Activated CD8-positive, alpha-beta T cell treated with anti-CD3 and anti-CD28 coated beads for 36 hours (primary cell): ENCODE measurements around the gene HSF4. TPM values are rescaled to one million over a fixed set of nuclear protein-coding genes. Genes with fewer than 3 reads are reported as not detected.

Experiments
- ATAC-seq: fragments of 200-7000 bp; cut with Tn5 transposase; one replicate; pipeline ENCODE4 v1.10.0; 2021; ENCODE audit warnings: mild to moderate bottlenecking, moderate library complexity
- CTCF ChIA-PET: fragments of 350-600 bp; sonication (Branson Sonifier 250); formaldehyde crosslinking; loops from one replicate; lab custom pipeline; 2021; ENCODE audit warnings: antibody characterized with exemption; lab: Charles Lee
- POLR2A ChIA-PET: fragments of 350-600 bp; sonication (Branson Sonifier 250); formaldehyde crosslinking; loops from one replicate; lab custom pipeline; 2021; ENCODE audit warnings: antibody characterized with exemption; lab: Charles Lee
- DNase-seq: peaks from one replicate; pipeline ENCODE4 v3.0.0-alpha.2; 2020
- H3K27ac Mint-ChIP-seq: one replicate; pipeline ENCODE4 v1.8.0; 2021; ENCODE audit warnings: mild to moderate bottlenecking, mixed read lengths
- H3K27me3 Mint-ChIP-seq: one replicate; pipeline ENCODE4 v1.8.0; 2021; ENCODE audit warnings: mixed read lengths
- H3K36me3 Mint-ChIP-seq: one replicate; pipeline ENCODE4 v1.8.0; 2021; ENCODE audit warnings: low read depth, mixed read lengths
- H3K4me1 Mint-ChIP-seq: one replicate; pipeline ENCODE4 v1.8.0; 2021; ENCODE audit warnings: low read depth, mixed read lengths
- H3K4me3 Mint-ChIP-seq: one replicate; pipeline ENCODE4 v1.8.0; 2021; ENCODE audit warnings: mild to moderate bottlenecking, moderate library complexity, mixed read lengths
- H3K9me3 Mint-ChIP-seq: one replicate; pipeline ENCODE4 v1.8.0; 2021; ENCODE audit warnings: mixed read lengths
- CTCF ChIP-seq: fragments of 200-600 bp; IDR thresholded peaks from one replicate; pipeline ENCODE4 v1.8.0; 2022; ENCODE audit warnings: antibody characterized with exemption, mild to moderate bottlenecking
- intact Hi-C: fragments of 100-400 bp; cut with micrococcal nuclease; formaldehyde crosslinking; loops from one replicate; pipeline ENCODE4 v1.10.0; 2022
- total RNA-seq, 2 experiments: library from RNA; stranded (reverse); gene quantifications; one replicate each; pipeline ENCODE4 v1.2.3, GENCODE V29; 2021

HSF4 gene
- total RNA-seq, 2 experiments from 2014 or later, result 56.0 to 73.3 TPM

DNA sequence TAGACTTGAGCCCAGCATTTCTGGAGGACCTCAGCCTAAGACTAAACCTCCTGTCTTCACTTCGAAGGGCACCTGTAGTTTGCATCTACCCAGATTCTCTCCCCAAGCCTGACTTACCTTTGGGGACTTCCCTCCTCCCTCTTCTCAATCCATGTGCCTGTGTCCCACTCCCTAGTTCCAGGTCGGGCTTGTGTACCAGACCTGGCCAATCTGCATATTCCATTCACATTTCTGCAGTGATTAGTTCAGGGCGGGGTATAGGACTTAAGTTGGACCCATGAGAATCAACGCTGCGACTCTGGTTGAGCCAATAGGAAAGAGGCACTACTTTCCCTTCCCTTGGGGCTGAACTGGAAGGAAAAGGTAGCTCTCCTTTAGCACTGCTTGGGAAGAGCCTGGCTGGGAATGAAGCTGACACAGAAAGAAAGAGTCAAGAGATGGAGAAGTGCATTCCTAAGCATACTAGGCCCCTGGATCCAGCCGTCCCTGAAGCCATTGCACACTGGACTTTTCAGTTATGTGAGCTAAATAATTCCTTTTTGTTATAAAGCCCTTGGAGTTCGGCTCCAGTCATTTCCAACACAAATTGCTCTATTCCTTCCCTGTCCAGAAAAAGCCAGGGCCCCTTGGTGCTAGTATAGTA lies 7.3 kb upstream of the HSF4 start:
- intact Hi-C loops, result loop anchor here (5.0 kb wide), 4 partner anchors 125 to 205 kb away; no protein-coding TSS in a partner anchor
- peaks cover 24% of the 10 kb centered on the region for H3K36me3 Mint-ChIP-seq

GRCh38 chr16:67157892-67158635 lies 6.5 kb upstream of the HSF4 start:
- intact Hi-C loops, result loop anchor here (5.0 kb wide), 4 partner anchors 126 to 206 kb away; no protein-coding TSS in a partner anchor
- CTCF ChIA-PET, result interaction anchor here (1.0 to 15.9 kb wide), 10 partner anchors 14 to 211 kb away, joined by 3 to 209 read pairs (median 4); partner anchors contain the start of genes HSF4 and NOL3
- peaks cover 25% of the 10 kb centered on the region for H3K36me3 Mint-ChIP-seq
- DNase-seq (peak; percentile 13), ATAC-seq (no peak)
- peak overlapping the region; percentile 92 for H3K27ac Mint-ChIP-seq
- H3K9me3 Mint-ChIP-seq, result no peaks in the 10 kb centered on the region
- peaks cover 49% of the 10 kb centered on the region for H3K4me1 Mint-ChIP-seq
- H3K4me3 Mint-ChIP-seq, result peak overlapping the region; percentile 90
- H3K27me3 Mint-ChIP-seq, result peaks cover 25% of the 10 kb centered on the region
- TF ChIP-seq CTCF, result no peak
- POLR2A ChIA-PET, result interaction anchor here (0.6 to 5.6 kb wide), 9 partner anchors 9 to 224 kb away, joined by 3 to 67 read pairs (median 4); partner anchors contain the start of gene NOL3

More for the DNA sequence above, 7.3 kb upstream of the HSF4 start:
- DNase-seq, result peak; percentile 4
- TF ChIP-seq CTCF, result no peak
- ATAC-seq, result no peak
- no peak overlapping the region for H3K27ac Mint-ChIP-seq
- no peaks in the 10 kb centered on the region for H3K9me3 Mint-ChIP-seq
- ChIA-PET POLR2A (interaction anchor here (0.8 to 1.7 kb wide), 4 partner anchors 8 to 126 kb away, joined by 3 to 4 read pairs (median 4); no protein-coding TSS in a partner anchor), CTCF (interaction anchor here (1.0 to 15.9 kb wide), 11 partner anchors 15 to 210 kb away, joined by 3 to 209 read pairs (median 5); partner anchors contain the start of genes HSF4 and NOL3)
- no peak overlapping the region for H3K4me3 Mint-ChIP-seq
- peaks cover 47% of the 10 kb centered on the region for H3K4me1 Mint-ChIP-seq
- peaks cover 25% of the 10 kb centered on the region for H3K27me3 Mint-ChIP-seq

DNA sequence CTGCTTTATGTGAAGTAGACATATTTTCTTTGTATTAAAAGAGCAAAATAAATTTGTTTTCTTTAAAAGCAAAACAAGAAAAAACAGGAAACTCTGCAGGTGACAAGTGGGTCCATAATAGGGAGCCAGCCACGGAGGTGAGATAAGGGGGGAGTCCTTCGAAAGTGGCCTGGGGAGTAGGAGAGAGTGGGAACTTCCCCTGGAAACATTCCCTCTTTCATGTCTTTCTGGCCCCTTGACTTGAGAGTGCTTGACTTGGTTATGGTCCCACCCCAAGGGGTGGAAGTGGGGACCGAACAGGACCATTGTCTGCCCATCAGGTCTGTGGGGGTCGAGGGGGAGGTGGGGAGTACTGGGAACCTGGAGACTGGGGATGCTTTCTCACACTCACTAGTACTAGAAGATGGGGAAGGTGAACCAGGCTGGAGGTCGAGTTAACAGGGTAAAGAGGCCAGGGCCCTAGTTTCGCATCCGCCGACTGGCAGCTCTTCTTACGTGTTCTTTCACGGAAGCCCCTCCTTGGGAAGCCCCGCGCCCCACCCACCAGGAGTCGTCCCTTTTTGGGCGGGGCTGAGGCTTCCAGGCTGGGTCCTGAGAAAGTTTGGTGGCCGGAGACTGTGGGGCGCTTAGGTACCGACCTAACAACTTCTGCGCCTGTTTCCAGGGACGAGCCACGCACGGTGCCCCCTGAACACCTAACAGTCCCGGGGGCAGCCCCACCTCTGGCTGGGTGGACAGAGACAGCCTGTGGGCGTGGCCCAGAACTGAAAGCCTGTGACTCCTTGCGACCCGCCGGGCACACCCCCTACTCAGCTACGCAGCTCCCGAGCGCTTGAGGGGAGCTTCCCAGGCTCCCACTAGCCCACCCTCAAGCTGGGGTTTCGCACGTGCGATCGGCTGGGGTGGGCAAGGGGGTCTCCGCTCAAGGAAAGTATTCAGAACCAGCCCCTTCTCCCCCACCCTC lies 5.6 kb upstream of the HSF4 start:
- intact Hi-C loops, result loop anchor here (5.0 kb wide), 4 partner anchors 127 to 207 kb away; no protein-coding TSS in a partner anchor
- Mint-ChIP-seq H3K4me1 (peaks cover 47% of the 10 kb centered on the region), H3K36me3 (peaks cover 25% of the 10 kb centered on the region), H3K27me3 (peaks cover 27% of the 10 kb centered on the region), H3K27ac (peak overlapping the region; percentile 92), H3K4me3 (peak overlapping the region; percentile 90), H3K9me3 (no peaks in the 10 kb centered on the region)
- DNase-seq (peak; percentile 94), ATAC-seq (peak; percentile 63)
- TF ChIP-seq CTCF, result no peak
- ChIA-PET POLR2A (interaction anchor here (0.6 to 5.6 kb wide), 9 partner anchors 8 to 225 kb away, joined by 3 to 67 read pairs (median 4); partner anchors contain the start of genes B3GNT9 and NOL3), CTCF (interaction anchor here (0.8 to 15.9 kb wide), 10 partner anchors 8 to 205 kb away, joined by 3 to 209 read pairs (median 4); partner anchors contain the start of genes B3GNT9, CES3, HSF4 and NOL3)

DNA sequence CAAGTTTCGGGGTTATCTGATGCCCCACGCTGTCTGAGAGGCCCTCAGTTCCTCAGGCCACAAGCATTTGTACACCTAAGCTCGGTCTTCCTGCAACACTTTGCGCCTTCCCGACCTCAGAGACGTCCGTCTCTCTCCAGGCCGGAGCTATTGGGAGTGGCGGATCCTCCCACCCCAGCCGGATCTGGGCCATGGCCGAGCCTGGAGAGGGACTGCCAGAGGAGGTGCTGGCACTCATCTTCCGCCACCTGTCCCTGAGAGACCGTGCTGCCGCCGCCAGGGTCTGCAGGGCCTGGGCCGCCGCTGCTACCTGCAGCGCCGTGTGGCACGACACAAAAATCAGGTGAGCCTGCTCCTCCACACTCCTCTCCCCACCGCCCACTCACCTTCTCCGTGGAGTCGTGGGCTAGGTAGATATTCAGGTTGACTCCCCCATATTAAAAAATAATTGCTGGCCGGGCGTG lies 2.9 kb upstream of the HSF4 start:
- no peaks in the 10 kb centered on the region for H3K9me3 Mint-ChIP-seq
- ATAC-seq, result no peak
- ChIA-PET CTCF (interaction anchor here (1.4 to 15.9 kb wide), 6 partner anchors 10 to 142 kb away, joined by 5 to 209 read pairs (median 18); partner anchors contain the start of genes HSF4 and NOL3), POLR2A (interaction anchor here (0.8 to 5.6 kb wide), 3 partner anchors 11 to 33 kb away, joined by 3 to 67 read pairs (median 3); partner anchors contain the start of genes B3GNT9 and NOL3)
- peaks cover 39% of the 10 kb centered on the region for H3K27me3 Mint-ChIP-seq
- peak; percentile 1 for DNase-seq
- TF ChIP-seq CTCF, result no peak
- H3K4me1 Mint-ChIP-seq, result peaks cover 53% of the 10 kb centered on the region
- intact Hi-C loops, result no loop called here
- H3K4me3 Mint-ChIP-seq, result peak overlapping the region; percentile 90
- H3K36me3 Mint-ChIP-seq, result peaks cover 20% of the 10 kb centered on the region
- no peak overlapping the region for H3K27ac Mint-ChIP-seq
